H9 (cell line): ENCODE data around the gene IGFBP4. TPM values are rescaled to one million over a fixed set of nuclear protein-coding genes. Genes with fewer than 3 reads are reported as not detected.

Experiments
- DNase-seq: peaks from one replicate; pipeline ENCODE4 v3.0.0-alpha.2; 2017
- H2AFZ ChIP-seq: one replicate; pipeline ENCODE4 v1.6.1; 2013; ENCODE audit warnings: mild to moderate bottlenecking, low read length, control low read depth, moderate library complexity
- H2AK5ac ChIP-seq: 2 replicates; pipeline ENCODE4 v1.6.1; 2013; ENCODE audit warnings: low read length, control low read depth, mixed read lengths; ENCODE audit not compliant: insufficient read length
- H2BK120ac ChIP-seq: one replicate; pipeline ENCODE4 v1.6.1; 2013; ENCODE audit warnings: low read depth, mild to moderate bottlenecking, low read length, control low read depth, inconsistent platforms; ENCODE audit not compliant: poor library complexity, severe bottlenecking
- H2BK12ac ChIP-seq: 2 replicates; pipeline ENCODE4 v1.6.1; 2013; ENCODE audit warnings: low read length, control low read depth, mixed read lengths, low read depth; ENCODE audit not compliant: insufficient read length
- H2BK15ac ChIP-seq: 2 replicates; pipeline ENCODE4 v1.6.1; 2013; ENCODE audit warnings: low read depth, low read length, control low read depth
- H2BK20ac ChIP-seq: one replicate; pipeline ENCODE4 v1.6.1; 2013; ENCODE audit warnings: low read depth, mild to moderate bottlenecking, low read length, control low read depth, inconsistent platforms; ENCODE audit not compliant: poor library complexity, severe bottlenecking
- H2BK5ac ChIP-seq: 2 replicates; pipeline ENCODE4 v1.6.1; 2013; ENCODE audit warnings: low read length, control low read depth, mixed read lengths; ENCODE audit not compliant: insufficient read length
- H3K14ac ChIP-seq: 2 replicates; pipeline ENCODE4 v1.6.1; 2013; ENCODE audit warnings: low read length, control low read depth; ENCODE audit not compliant: insufficient read depth
- H3K18ac ChIP-seq: 2 replicates; pipeline ENCODE4 v1.6.1; 2013; ENCODE audit warnings: low read depth, mild to moderate bottlenecking, mixed read lengths, low read length, control low read depth; ENCODE audit not compliant: insufficient read length
- H3K23ac ChIP-seq: 2 replicates; pipeline ENCODE4 v1.6.1; 2013; ENCODE audit warnings: low read length, control low read depth, mixed read lengths, low read depth; ENCODE audit not compliant: insufficient read length
- H3K23me2 ChIP-seq: 2 replicates; pipeline ENCODE4 v1.6.1; 2013; ENCODE audit warnings: low read depth, mild to moderate bottlenecking, mixed read lengths, low read length, control low read depth; ENCODE audit not compliant: insufficient read length, poor library complexity, severe bottlenecking
- H3K27ac ChIP-seq: 2 replicates; pipeline ENCODE4 v1.5.1; 2013; ENCODE audit warnings: low read length, control low read depth, mixed read lengths, low read depth; ENCODE audit not compliant: insufficient read length
- H3K27me3 ChIP-seq: 2 replicates; pipeline ENCODE4 v1.6.1; 2013; ENCODE audit warnings: low read length, control low read depth, inconsistent platforms; ENCODE audit not compliant: insufficient read depth
- H3K4ac ChIP-seq: 2 replicates; pipeline ENCODE4 v1.6.1; 2013; ENCODE audit warnings: low read depth, mild to moderate bottlenecking, control low read depth, inconsistent platforms, low read length, moderate library complexity
- H3K4me1 ChIP-seq: 2 replicates; pipeline ENCODE4 v1.6.1; 2013; ENCODE audit warnings: low read length, control low read depth, inconsistent platforms; ENCODE audit not compliant: insufficient read depth
- H3K4me2 ChIP-seq: 2 replicates; pipeline ENCODE4 v1.6.1; 2013; ENCODE audit warnings: low read length, control low read depth, mixed read lengths; ENCODE audit not compliant: insufficient read length, insufficient read depth
- H3K56ac ChIP-seq: 2 replicates; pipeline ENCODE4 v1.6.1; 2013; ENCODE audit warnings: low read depth, mild to moderate bottlenecking, mixed read lengths, low read length, control low read depth; ENCODE audit not compliant: insufficient read length
- H3K79me1 ChIP-seq: 2 replicates; pipeline ENCODE4 v1.6.1; 2013; ENCODE audit warnings: low read depth, mild to moderate bottlenecking, moderate library complexity, low read length, control low read depth, inconsistent platforms; ENCODE audit not compliant: insufficient read depth, poor library complexity, severe bottlenecking
- H3K79me2 ChIP-seq: 2 replicates; pipeline ENCODE4 v1.6.1; 2013; ENCODE audit warnings: low read length, control low read depth, inconsistent platforms; ENCODE audit not compliant: insufficient read depth
- H3K9ac ChIP-seq: 2 replicates; pipeline ENCODE4 v1.6.1; 2013; ENCODE audit warnings: low read length, control low read depth, mixed read lengths; ENCODE audit not compliant: insufficient read length; ENCODE audit errors: extremely low read depth
- H3K9me3 ChIP-seq: one replicate; pipeline ENCODE4 v1.6.1; 2013; ENCODE audit warnings: low read depth, low read length, inconsistent platforms; ENCODE audit not compliant: control insufficient read depth
- H3T11ph ChIP-seq: one replicate; pipeline ENCODE4 v1.6.1; 2013; ENCODE audit warnings: mild to moderate bottlenecking, low read length, control low read depth, inconsistent platforms
- H4K20me1 ChIP-seq: one replicate; pipeline ENCODE4 v1.6.1; 2013; ENCODE audit not compliant: control insufficient read depth, insufficient read length, insufficient read depth
- H4K5ac ChIP-seq: 2 replicates; pipeline ENCODE4 v1.6.1; 2013; ENCODE audit warnings: low read depth, mild to moderate bottlenecking, mixed read lengths, low read length, control low read depth; ENCODE audit not compliant: insufficient read length
- H4K8ac ChIP-seq: replicated peaks from 2 replicates; pipeline ENCODE4 v1.6.1; 2013; ENCODE audit warnings: low read length, control low read depth, mixed read lengths, low read depth; ENCODE audit not compliant: insufficient read length
- H4K91ac ChIP-seq: 2 replicates; pipeline ENCODE4 v1.6.1; 2013; ENCODE audit warnings: low read depth, mild to moderate bottlenecking, moderate library complexity, mixed read lengths, low read length, control low read depth; ENCODE audit not compliant: insufficient read length
- H3K27ac Mint-ChIP-seq, 3 experiments: 2 replicates in 2 of 3; 3 replicates in 1 of 3; pipeline ENCODE4 v1.8.0; 2020 to 2021; ENCODE audit warnings: mixed read lengths in 3 of 3, mild to moderate bottlenecking in 1 of 3, moderate library complexity in 1 of 3
- H3K27me3 Mint-ChIP-seq: 2 replicates; pipeline ENCODE4 v1.8.0; 2021; ENCODE audit warnings: low read depth, mild to moderate bottlenecking, moderate library complexity, mixed read lengths
- H3K36me3 Mint-ChIP-seq, 3 experiments: 2 replicates in 2 of 3; 3 replicates in 1 of 3; pipeline ENCODE4 v1.8.0; 2020 to 2021; ENCODE audit warnings: low read depth in 3 of 3, mixed read lengths in 3 of 3; ENCODE audit not compliant: insufficient read depth in 1 of 3
- H3K4me1 Mint-ChIP-seq, 2 experiments: 2 replicates each; pipeline ENCODE4 v1.8.0; 2020; ENCODE audit warnings: mixed read lengths in 2 of 2
- H3K4me3 Mint-ChIP-seq, 2 experiments: 2 replicates in 1 of 2; 3 replicates in 1 of 2; pipeline ENCODE4 v1.8.0; 2020 to 2021; ENCODE audit warnings: mild to moderate bottlenecking in 2 of 2, mixed read lengths in 2 of 2, moderate library complexity in 1 of 2
- H3K9me3 Mint-ChIP-seq, 2 experiments: 2 replicates in 1 of 2; 3 replicates in 1 of 2; pipeline ENCODE4 v1.8.0; 2020; ENCODE audit warnings: mild to moderate bottlenecking in 2 of 2, mixed read lengths in 2 of 2, moderate library complexity in 1 of 2
- WGBS: extraction: QIAGEN DNeasy Blood & Tissue Kit; methylation state at CpG from one replicate; pipeline ENCODE4 v1.1.7; 2013; ENCODE audit warnings: missing lambda C conversion rate, low lambda C conversion rate, mixed read lengths; ENCODE audit not compliant: insufficient read length; ENCODE audit errors: extremely low coverage; 5-methylcytosine and 5-hydroxymethylcytosine counted together
- total RNA-seq: library from RNA; stranded (reverse); gene quantifications from 2 replicates; pipeline ENCODE4 v1.2.1, GENCODE V29; 2021
- TF ChIP-seq, protein P1 (sequence below): fragments of 200-600 bp; sonication (generic); conservative IDR thresholded peaks from 3 replicates; pipeline ENCODE4 v1.8.0; 2021; ENCODE audit warnings: antibody characterized with exemption, mild to moderate bottlenecking

Gene IGFBP4
- total RNA-seq, 1 experiment from 2014 or later: 49.9 TPM

DNA sequence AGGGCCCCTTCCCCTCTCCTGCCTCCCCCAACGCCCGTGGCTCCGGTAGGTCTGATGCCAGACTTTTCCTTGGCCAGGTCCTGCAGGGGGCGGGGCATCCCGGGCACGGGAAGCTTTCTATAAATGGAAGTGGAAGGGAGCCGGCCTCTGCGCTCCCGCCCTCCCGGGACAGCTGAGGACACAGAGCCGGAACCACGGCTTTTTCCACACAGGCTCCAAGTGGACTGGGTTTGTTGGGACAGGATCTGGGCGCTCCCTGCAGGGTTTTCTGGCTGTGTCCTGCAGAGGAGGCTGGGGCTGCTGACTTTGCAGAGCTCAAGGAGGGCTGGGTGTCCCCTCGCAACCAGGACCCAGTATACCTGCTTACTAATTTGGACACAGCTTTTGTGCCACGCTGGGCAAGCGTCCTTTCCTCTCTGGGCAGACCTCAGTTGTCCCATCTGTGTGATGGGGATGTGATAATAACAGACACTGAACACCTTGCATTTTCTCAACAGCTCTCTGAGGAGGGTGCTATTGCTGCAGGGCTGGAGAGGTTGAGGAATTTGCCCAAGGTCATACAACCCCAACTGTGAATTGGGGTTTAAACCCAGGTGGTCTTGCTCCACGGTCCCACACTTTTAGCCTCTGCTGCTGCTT, 56.4 kb downstream of the IGFBP4 start:
- peaks cover 12% of the 10 kb centered on the region for H3K27me3 Mint-ChIP-seq
- Histone ChIP-seq H4K20me1 (no peaks in the 10 kb centered on the region), H4K8ac (no peak overlapping the region), H3T11ph (no peak overlapping the region), H3K27me3 (no peaks in the 10 kb centered on the region), H3K9me3 (no peaks in the 10 kb centered on the region), H3K4me1 (peaks cover 9% of the 10 kb centered on the region; the same call in 1 of the 2 replicates), H3K27ac (no peak overlapping the region), H4K91ac (no peak overlapping the region), H4K5ac (no peak overlapping the region), H2BK120ac (no peak overlapping the region), H3K9ac (no peak overlapping the region), H3K79me2 (no peaks in the 10 kb centered on the region), H3K79me1 (no peaks in the 10 kb centered on the region), H2BK15ac (no peak overlapping the region), H2AK5ac (no peak overlapping the region), H3K4ac (no peak overlapping the region), H2BK5ac (no peak overlapping the region), H3K18ac (no peak overlapping the region), H3K23me2 (no peaks in the 10 kb centered on the region), H3K23ac (no peak overlapping the region), H3K4me2 (peak overlapping the region; percentile 18), H2BK12ac (no peak overlapping the region), H2BK20ac (no peak overlapping the region), H3K56ac (no peak overlapping the region), H3K14ac (peak overlapping the region; percentile 64), H2AFZ (no peak overlapping the region)
- H3K9me3 Mint-ChIP-seq: no peaks in the 10 kb centered on the region; a peak in 1 of 5 replicates
- peaks cover 29 to 38% of the 10 kb centered on the region in 2 experiments for H3K4me1 Mint-ChIP-seq
- H3K27ac Mint-ChIP-seq: peak overlapping the region; percentile 63 to 86 (median 85); a peak in 2 of 7 replicates
- WGBS: no CpG with 5 or more reads among the region's 17 CpGs
- H3K4me3 Mint-ChIP-seq: peak overlapping the region; percentile 30 to 53; a peak in 2 of 5 replicates
- H3K36me3 Mint-ChIP-seq: peaks cover 0 to 2% (median 0%) of the 10 kb centered on the region in 3 experiments; a peak in 1 of 7 replicates
- DNase-seq: peak; percentile 93
- TF ChIP-seq, protein P1, sequence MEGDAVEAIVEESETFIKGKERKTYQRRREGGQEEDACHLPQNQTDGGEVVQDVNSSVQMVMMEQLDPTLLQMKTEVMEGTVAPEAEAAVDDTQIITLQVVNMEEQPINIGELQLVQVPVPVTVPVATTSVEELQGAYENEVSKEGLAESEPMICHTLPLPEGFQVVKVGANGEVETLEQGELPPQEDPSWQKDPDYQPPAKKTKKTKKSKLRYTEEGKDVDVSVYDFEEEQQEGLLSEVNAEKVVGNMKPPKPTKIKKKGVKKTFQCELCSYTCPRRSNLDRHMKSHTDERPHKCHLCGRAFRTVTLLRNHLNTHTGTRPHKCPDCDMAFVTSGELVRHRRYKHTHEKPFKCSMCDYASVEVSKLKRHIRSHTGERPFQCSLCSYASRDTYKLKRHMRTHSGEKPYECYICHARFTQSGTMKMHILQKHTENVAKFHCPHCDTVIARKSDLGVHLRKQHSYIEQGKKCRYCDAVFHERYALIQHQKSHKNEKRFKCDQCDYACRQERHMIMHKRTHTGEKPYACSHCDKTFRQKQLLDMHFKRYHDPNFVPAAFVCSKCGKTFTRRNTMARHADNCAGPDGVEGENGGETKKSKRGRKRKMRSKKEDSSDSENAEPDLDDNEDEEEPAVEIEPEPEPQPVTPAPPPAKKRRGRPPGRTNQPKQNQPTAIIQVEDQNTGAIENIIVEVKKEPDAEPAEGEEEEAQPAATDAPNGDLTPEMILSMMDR: 0 out of 3 replicates have a peak, but pooled peaks have one; percentile 11
